Measurements from ENCODE around the gene MAPK10.
"Not testable (repeated sequence)": the region's sequence is repeated elsewhere in the genome, so short reads cannot be mapped to it uniquely, and the experiment has no call there.

Gene MAPK10

GRCh38 chr4:85968945-85969819 lies 390.7 kb downstream of the MAPK10 start:
- no peak for DNase-seq (ENCODE audit: low read depth in 2 of 2)

GRCh38 chr4:85967872-85968271 lies 392.0 kb downstream of the MAPK10 start:
- no peak for DNase-seq (ENCODE audit: low read depth in 2 of 2)

- no peak for DNase-seq (ENCODE audit: low read depth in 2 of 2)
Measured at GRCh38 chr4:85966373-85966772, 393.5 kb downstream of the MAPK10 start.

GRCh38 chr4:85965529-85965928 lies 394.3 kb downstream of the MAPK10 start:
- no peak for DNase-seq (ENCODE audit: low read depth in 2 of 2)

GRCh38 chr4:85965017-85965416 lies 394.8 kb downstream of the MAPK10 start:
- DNase-seq (ENCODE audit: low read depth in 2 of 2), result not testable (repeated sequence)

- no peak for DNase-seq (ENCODE audit: low read depth in 2 of 2)
Measured at GRCh38 chr4:85964298-85964697, 395.6 kb downstream of the MAPK10 start.

- no peak for DNase-seq (ENCODE audit: low read depth in 2 of 2)
Measured at GRCh38 chr4:85963231-85963630, 396.6 kb downstream of the MAPK10 start.

GRCh38 chr4:85961887-85962286 lies 398.0 kb downstream of the MAPK10 start:
- DNase-seq (ENCODE audit: low read depth in 2 of 2), result no peak

- DNase-seq (ENCODE audit: low read depth in 2 of 2), result no peak
Measured at GRCh38 chr4:85956293-85956945, 403.4 kb downstream of the MAPK10 start.

GRCh38 chr4:85955620-85956292 lies 404.1 kb downstream of the MAPK10 start:
- no peak for DNase-seq (ENCODE audit: low read depth in 2 of 2)

- no peak for DNase-seq (ENCODE audit: low read depth in 2 of 2)
Measured at GRCh38 chr4:85953651-85954018, 406.2 kb downstream of the MAPK10 start.

GRCh38 chr4:85952972-85953650 lies 406.7 kb downstream of the MAPK10 start:
- DNase-seq (ENCODE audit: low read depth in 2 of 2), result no peak

- DNase-seq (ENCODE audit: low read depth in 2 of 2), result no peak
Measured at GRCh38 chr4:85952528-85952927, 407.3 kb downstream of the MAPK10 start.

GRCh38 chr4:85951099-85951498 lies 408.8 kb downstream of the MAPK10 start:
- no peak for DNase-seq (ENCODE audit: low read depth in 2 of 2)

- no peak for DNase-seq (ENCODE audit: low read depth in 2 of 2)
Measured at GRCh38 chr4:85946821-85947220, 413.0 kb downstream of the MAPK10 start.

- no peak for DNase-seq (ENCODE audit: low read depth in 2 of 2)
Measured at GRCh38 chr4:85942107-85942506, 417.7 kb downstream of the MAPK10 start.

- no peak for DNase-seq (ENCODE audit: low read depth in 2 of 2)
Measured at GRCh38 chr4:85940151-85940550, 419.7 kb downstream of the MAPK10 start.
